ENCODE measurements around the gene KRT73. TPM values are rescaled to one million over a fixed set of nuclear protein-coding genes. Genes with fewer than 3 reads are reported as not detected.
A peak's percentile ranks its signal among the peaks of the same experiment; 100 is the strongest.

KRT73 gene
- total and polyA plus RNA-seq, 4 donors = not detected

- 44% methylated on average over 3 of the region's 3 CpGs for WGBS
- no peak overlapping the region for H3K4me3 ChIP-seq (ENCODE audit: low read depth in 1 of 3, low read length in 3 of 3)
- DNase-seq (ENCODE audit: low spot score) = no peak
- H3K9ac ChIP-seq (ENCODE audit: low read depth in 1 of 2, low read length in 2 of 2) = no peak overlapping the region
- H3K4me1 ChIP-seq (ENCODE audit: control insufficient read depth in 4 of 4, insufficient read depth in 4 of 4, low read length in 3 of 4) = peaks cover 0 to 6% (median 0%) of the 10 kb centered on the region in 4 donors
- no peaks in the 10 kb centered on the region for H3K27me3 ChIP-seq (ENCODE audit: control insufficient read depth in 4 of 4, insufficient read depth in 4 of 4, low read length in 3 of 4)
- no peaks in the 10 kb centered on the region for H3K36me3 ChIP-seq (ENCODE audit: control insufficient read depth in 4 of 4, insufficient read depth in 3 of 4, low read depth in 1 of 4, low read length in 3 of 4)
- no peaks in the 10 kb centered on the region for H3K9me3 ChIP-seq (ENCODE audit: control insufficient read depth in 4 of 4, low read length in 3 of 4)
- TF ChIP-seq HNF4G (IDR thresholded peaks at IDR 0.05) = peak; percentile 52
- peak; percentile 10 to 28 for TF ChIP-seq RXRA (IDR thresholded peaks at IDR 0.05)
- TF ChIP-seq HNF4A (conservative IDR thresholded peaks at IDR 0.05) = peak; percentile 78 to 88
- peak; percentile 31 for TF ChIP-seq CTCF (IDR thresholded peaks at IDR 0.05; ENCODE audit: low read depth, low read length, missing input control)
- TF ChIP-seq NR2F2 (IDR thresholded peaks at IDR 0.05) = no peak
- no peak for TF ChIP-seq MAX (IDR thresholded peaks at IDR 0.05)
- peak; percentile 54 for TF ChIP-seq SP1 (IDR thresholded peaks at IDR 0.05)
- TF ChIP-seq ZBTB33 (IDR thresholded peaks at IDR 0.05) = no peak
- TF ChIP-seq RAD21 (IDR thresholded peaks at IDR 0.05) = peak; percentile 38 to 55
- no peak overlapping the region for H3K27ac ChIP-seq (ENCODE audit: low read depth in 1 of 2, low read length in 2 of 2)
These were observed 56.4 kb downstream of the KRT73 start for GRCh38 chr12:52561880-52562449.

- TF ChIP-seq TAF1 (conservative IDR thresholded peaks at IDR 0.05) (no peak), GABPA (IDR thresholded peaks at IDR 0.05 in 1 of 2, conservative IDR thresholded peaks at IDR 0.05 in 1 of 2) (no peak), MAX (IDR thresholded peaks at IDR 0.05) (no peak), FOXA1 (IDR thresholded peaks at IDR 0.05) (no peak)
- no peaks in the 10 kb centered on the region for H3K36me3 ChIP-seq (ENCODE audit: control insufficient read depth in 4 of 4, insufficient read depth in 3 of 4, low read depth in 1 of 4, low read length in 3 of 4)
- H3K27me3 ChIP-seq (ENCODE audit: control insufficient read depth in 4 of 4, insufficient read depth in 4 of 4, low read length in 3 of 4) = no peaks in the 10 kb centered on the region
- H3K27ac ChIP-seq (ENCODE audit: low read depth in 1 of 2, low read length in 2 of 2) = no peak overlapping the region
- no peak overlapping the region for H3K4me3 ChIP-seq (ENCODE audit: low read depth in 1 of 3, low read length in 3 of 3)
- DNase-seq (ENCODE audit: low spot score) = no peak
- H3K4me1 ChIP-seq (ENCODE audit: control insufficient read depth in 4 of 4, insufficient read depth in 4 of 4, low read length in 3 of 4) = peaks cover 0 to 6% (median 0%) of the 10 kb centered on the region in 4 donors
- 80% methylated on average over 4 of the region's 4 CpGs for WGBS
- no peak overlapping the region for H3K9ac ChIP-seq (ENCODE audit: low read depth in 1 of 2, low read length in 2 of 2)
- no peaks in the 10 kb centered on the region for H3K9me3 ChIP-seq (ENCODE audit: control insufficient read depth in 4 of 4, low read length in 3 of 4)
These were observed 58.4 kb downstream of the KRT73 start for GRCh38 chr12:52559979-52560378.

- H3K36me3 ChIP-seq (ENCODE audit: control insufficient read depth in 4 of 4, insufficient read depth in 3 of 4, low read depth in 1 of 4, low read length in 3 of 4) = no peaks in the 10 kb centered on the region
- TF ChIP-seq RXRA (IDR thresholded peaks at IDR 0.05) = no peak
- no peak for TF ChIP-seq JUND (IDR thresholded peaks at IDR 0.05)
- no peak for TF ChIP-seq FOXA1 (IDR thresholded peaks at IDR 0.05)
- no peak for TF ChIP-seq RAD21 (IDR thresholded peaks at IDR 0.05)
- TF ChIP-seq REST (IDR thresholded peaks at IDR 0.05) = no peak
- TF ChIP-seq HNF4G (IDR thresholded peaks at IDR 0.05) = no peak
- TF ChIP-seq TAF1 (conservative IDR thresholded peaks at IDR 0.05) = no peak
- H3K9ac ChIP-seq (ENCODE audit: low read depth in 1 of 2, low read length in 2 of 2) = no peak overlapping the region
- H3K9me3 ChIP-seq (ENCODE audit: control insufficient read depth in 4 of 4, low read length in 3 of 4) = no peaks in the 10 kb centered on the region
- H3K4me1 ChIP-seq (ENCODE audit: control insufficient read depth in 4 of 4, insufficient read depth in 4 of 4, low read length in 3 of 4) = peaks cover 0 to 6% (median 0%) of the 10 kb centered on the region in 4 donors
- no peaks in the 10 kb centered on the region for H3K27me3 ChIP-seq (ENCODE audit: control insufficient read depth in 4 of 4, insufficient read depth in 4 of 4, low read length in 3 of 4)
- no peak overlapping the region for H3K27ac ChIP-seq (ENCODE audit: low read depth in 1 of 2, low read length in 2 of 2)
- H3K4me3 ChIP-seq (ENCODE audit: low read depth in 1 of 3, low read length in 3 of 3) = no peak overlapping the region
- no peak for DNase-seq (ENCODE audit: low spot score)
- WGBS = 73% methylated on average over 8 of the region's 8 CpGs
These were observed 59.4 kb downstream of the KRT73 start for GRCh38 chr12:52558781-52559445.
